Neutrophil (primary cell): Measurements from ENCODE around the gene TSEN15.
"Not testable (repeated sequence)": the region's sequence is repeated elsewhere in the genome, so short reads cannot be mapped to it uniquely, and the experiment has no call there.

Source experiments
- H3K27ac ChIP-seq: fragments of 200-600 bp; sonication (generic); 2 replicates; pipeline ENCODE4 v1.5.1; 2016; ENCODE audit warnings: mild to moderate bottlenecking, moderate library complexity
- H3K27me3 ChIP-seq: fragments of 200-600 bp; sonication (generic); 2 replicates; pipeline ENCODE4 v1.6.0; 2016; ENCODE audit warnings: mild to moderate bottlenecking
- H3K36me3 ChIP-seq: fragments of 200-600 bp; sonication (generic); 2 replicates; pipeline ENCODE4 v1.5.1; 2017
- H3K4me1 ChIP-seq, 2 experiments: fragments of 200-600 bp in 1 of 2; sonication (generic) in 1 of 2; 1 replicate in 1 of 2; 2 replicates in 1 of 2; pipeline versions ENCODE4 v1.5.1 to v1.6.1; 2013 to 2016; ENCODE audit warnings: low read depth in 1 of 2, low read length in 1 of 2, mild to moderate bottlenecking in 1 of 2, moderate library complexity in 1 of 2; ENCODE audit not compliant: control insufficient read depth in 1 of 2, insufficient read depth in 1 of 2
- H3K4me3 ChIP-seq, 2 experiments: fragments of 200-600 bp in 1 of 2; sonication (generic) in 1 of 2; 1 replicate in 1 of 2; 2 replicates in 1 of 2; pipeline ENCODE4 v1.5.1; 2013 to 2016; ENCODE audit warnings: low read depth in 1 of 2, low read length in 1 of 2, mild to moderate bottlenecking in 1 of 2, moderate library complexity in 1 of 2
- H3K9me3 ChIP-seq: fragments of 200-600 bp; sonication (generic); 2 replicates; pipeline ENCODE4 v1.5.1; 2016
- CTCF ChIP-seq: fragments of 200-600 bp; sonication (generic); IDR thresholded peaks from 2 replicates; pipeline ENCODE4 v1.5.1; 2016; ENCODE audit warnings: antibody characterized with exemption

The TSEN15 gene

GRCh38 chr1:184088037-184088436 is 36.5 kb downstream of the TSEN15 start:
- Histone ChIP-seq H3K4me1 (no peaks in the 10 kb centered on the region), H3K27ac (no peak overlapping the region), H3K9me3 (no peaks in the 10 kb centered on the region), H3K4me3 (no peak overlapping the region), H3K27me3 (no peaks in the 10 kb centered on the region), H3K36me3 (no peaks in the 10 kb centered on the region)
- no peak for TF ChIP-seq CTCF

- Histone ChIP-seq H3K4me3 (no peak overlapping the region), H3K27ac (no peak overlapping the region), H3K4me1 (no peaks in the 10 kb centered on the region), H3K27me3 (no peaks in the 10 kb centered on the region), H3K36me3 (no peaks in the 10 kb centered on the region), H3K9me3 (no peaks in the 10 kb centered on the region)
- TF ChIP-seq CTCF = no peak
Observed at GRCh38 chr1:184093071-184093470, 41.5 kb downstream of the TSEN15 start.

- Histone ChIP-seq H3K27ac (no peak overlapping the region), H3K4me3 (no peak overlapping the region), H3K9me3 (no peaks in the 10 kb centered on the region), H3K4me1 (no peaks in the 10 kb centered on the region), H3K36me3 (no peaks in the 10 kb centered on the region), H3K27me3 (no peaks in the 10 kb centered on the region)
- TF ChIP-seq CTCF = no peak
Observed at GRCh38 chr1:184096005-184096404, 44.5 kb downstream of the TSEN15 start.

- not testable (repeated sequence) for H3K27me3 ChIP-seq, H3K4me3 ChIP-seq, H3K9me3 ChIP-seq, H3K4me1 ChIP-seq, H3K27ac ChIP-seq, H3K36me3 ChIP-seq
Observed at GRCh38 chr1:184096580-184096979, 45.0 kb downstream of the TSEN15 start.

- Histone ChIP-seq H3K27ac (no peak overlapping the region), H3K4me1 (no peaks in the 10 kb centered on the region), H3K9me3 (no peaks in the 10 kb centered on the region), H3K27me3 (no peaks in the 10 kb centered on the region), H3K36me3 (no peaks in the 10 kb centered on the region), H3K4me3 (no peak overlapping the region)
- no peak for TF ChIP-seq CTCF
Observed at GRCh38 chr1:184101141-184101540, 49.6 kb downstream of the TSEN15 start.

- H3K4me1 ChIP-seq = no peaks in the 10 kb centered on the region
- no peak for TF ChIP-seq CTCF
- no peak overlapping the region for H3K4me3 ChIP-seq
- H3K9me3 ChIP-seq = no peaks in the 10 kb centered on the region
- no peak overlapping the region for H3K27ac ChIP-seq
- H3K36me3 ChIP-seq = no peaks in the 10 kb centered on the region
- no peaks in the 10 kb centered on the region for H3K27me3 ChIP-seq
Observed at GRCh38 chr1:184101571-184101970, 50.0 kb downstream of the TSEN15 start.
